Measurements from ENCODE around the gene KDSR. TPM values are rescaled to one million over a fixed set of nuclear protein-coding genes. Genes with fewer than 3 reads are reported as not detected.

The KDSR gene
- total and polyA plus RNA-seq, 2 donors (not counting 1 experiment from before 2014, with no cell fraction given), result 6.4 to 21.1 TPM

- H3K4me3 Mint-ChIP-seq, result peak overlapping the region; percentile 89
- Histone ChIP-seq H3K36me3 (replicated peaks in 1 of 2; ENCODE audit: control extremely low read depth in 1 of 2, control insufficient read depth in 1 of 2, extremely low read depth in 1 of 2, insufficient read depth in 2 of 2, low read length in 1 of 2) (no peaks in the 10 kb centered on the region), H2AFZ (ENCODE audit: insufficient read depth, low read depth, low read length, poor library complexity, severe bottlenecking) (peak overlapping the region; percentile 60), H3K4me2 (replicated peaks; ENCODE audit: low read depth, low read length, poor library complexity, severe bottlenecking) (peak overlapping the region; percentile 75), H3K79me2 (ENCODE audit: control insufficient read depth, insufficient read depth, low read length) (peaks cover 72% of the 10 kb centered on the region), H3K4me1 (ENCODE audit: control insufficient read depth in 2 of 2, insufficient read depth in 2 of 2, low read length in 2 of 2) (peaks cover 43 to 56% of the 10 kb centered on the region in 2 donors), H3K9me3 (ENCODE audit: control extremely low read depth in 1 of 3, control insufficient read depth in 2 of 3, insufficient read depth in 1 of 3, low read length in 2 of 3) (no peaks in the 10 kb centered on the region), H3K4me3 (ENCODE audit: control extremely low read depth in 1 of 5, extremely low read depth in 1 of 5, insufficient read depth in 1 of 5, low read depth in 2 of 5, low read length in 4 of 5) (peak overlapping the region; percentile 60 to 98 (median 91)), H3K27me3 (replicated peaks in 1 of 4; ENCODE audit: control extremely low read depth in 1 of 4, control insufficient read depth in 3 of 4, insufficient read depth in 4 of 4, low read length in 3 of 4) (no peaks in the 10 kb centered on the region), H3K27ac (ENCODE audit: low read length in 2 of 2) (peak overlapping the region; percentile 73 to 92), H4K20me1 (ENCODE audit: control insufficient read depth, insufficient read depth, low read length, poor library complexity, severe bottlenecking) (no peaks in the 10 kb centered on the region), H3K9ac (ENCODE audit: low read length) (peak overlapping the region; percentile 91)
- H3K4me1 Mint-ChIP-seq, result peaks cover 65% of the 10 kb centered on the region
- WGBS (ENCODE audit: insufficient coverage), result 60% methylated on average over 7 of the region's 10 CpGs
- TF ChIP-seq EZH2 (IDR thresholded peaks at IDR 0.05; ENCODE audit: borderline replicate concordance, insufficient read depth, low read depth, low read length, poor library complexity, severe bottlenecking) (no peak), CTCF (IDR thresholded peaks at IDR 0.05) (no peak)
- no peak for ATAC-seq (ENCODE audit: low read depth)
- no peaks in the 10 kb centered on the region for H3K27me3 Mint-ChIP-seq
- intact Hi-C loops (cut with micrococcal nuclease), result loop anchor here (1.0 to 5.0 kb wide), 3 partner anchors 45 to 162 kb away; no protein-coding TSS in a partner anchor
- POLR2A ChIA-PET, result interaction anchor here (0.7 to 4.5 kb wide), 9 partner anchors 10 to 186 kb away, joined by 3 to 30 read pairs (median 6); no protein-coding TSS in a partner anchor
- no peaks in the 10 kb centered on the region for H3K9me3 Mint-ChIP-seq (ENCODE audit: insufficient read depth)
- H3K27ac Mint-ChIP-seq, result peak overlapping the region; percentile 88
- CTCF ChIA-PET, result interaction anchor here (0.8 to 3.9 kb wide), 46 partner anchors 10 to 299 kb away, joined by 3 to 136 read pairs (median 6); no protein-coding TSS in a partner anchor
- peak; percentile 39 for DNase-seq
These were observed 49.5 kb downstream of the KDSR start for GRCh38 chr18:63317556-63317946.

All from B cell (primary cell).